Sigmoid colon (tissue), 7 donors: ENCODE results near the gene IL3. TPM values are rescaled to one million over a fixed set of nuclear protein-coding genes. Genes with fewer than 3 reads are reported as not detected.

ENCODE experiments used
- DNase-seq: peaks from one replicate; pipeline ENCODE4 v3.0.0-alpha.2; 2019
- H3K27ac ChIP-seq, 4 donors: fragments of 200-600 bp; sonication (generic); one replicate each; pipeline ENCODE4 v1.5.1; 2016 to 2019; ENCODE audit warnings: mild to moderate bottlenecking in 1 of 4
- H3K27me3 ChIP-seq, 3 donors: fragments of 200-600 bp; sonication (generic); one replicate each; pipeline ENCODE4 v1.5.1; 2019; ENCODE audit warnings: mild to moderate bottlenecking in 1 of 3
- H3K36me3 ChIP-seq, 4 donors: fragments of 200-600 bp; sonication (generic); one replicate each; pipeline ENCODE4 v1.5.1; 2016 to 2019
- H3K4me1 ChIP-seq, 4 donors: fragments of 200-600 bp; sonication (generic); one replicate each; pipeline ENCODE4 v1.5.1; 2017 to 2019
- H3K4me3 ChIP-seq, 4 donors: fragments of 200-600 bp; sonication (generic); one replicate each; pipeline ENCODE4 v1.5.1; 2017 to 2019; ENCODE audit warnings: mild to moderate bottlenecking in 2 of 4, moderate library complexity in 1 of 4
- H3K9me3 ChIP-seq, 4 donors: fragments of 200-600 bp in 3 of 4; sonication (generic) in 3 of 4; one replicate each; pipeline versions ENCODE4 v1.5.1 to v1.6.1; 2013 to 2019
- CTCF ChIP-seq, 4 experiments: fragments of 450-650 bp in 3 of 4; fragments of 200-600 bp in 1 of 4; IDR thresholded peaks; one replicate each; pipeline ENCODE4 v1.5.1; 2016 to 2019; ENCODE audit warnings: antibody characterized with exemption in 4 of 4, mild to moderate bottlenecking in 3 of 4, moderate library complexity in 2 of 4
- EP300 ChIP-seq, 4 donors: sonication (generic); formaldehyde crosslinking; IDR thresholded peaks; one replicate each; pipeline ENCODE4 v1.6.1; 2017; ENCODE audit warnings: antibody characterized with exemption in 4 of 4
- POLR2A ChIP-seq, 2 donors: fragments of 450-650 bp; IDR thresholded peaks; one replicate each; pipeline ENCODE4 v1.6.1; 2016; ENCODE audit warnings: antibody characterized with exemption in 2 of 2, mild to moderate bottlenecking in 2 of 2, moderate library complexity in 2 of 2
- POLR2AphosphoS5 ChIP-seq, 4 donors: sonication (generic); formaldehyde crosslinking; IDR thresholded peaks; one replicate each; pipeline ENCODE4 v1.6.1; 2017; ENCODE audit warnings: antibody characterized with exemption in 4 of 4
- WGBS, 2 donors: extraction: QIAGEN DNeasy Blood & Tissue Kit; methylation state at CpG; one replicate each; pipeline ENCODE4 v1.1.7; 2013; 5-methylcytosine and 5-hydroxymethylcytosine counted together
- intact Hi-C: fragments of 100-400 bp; cut with DNase I; formaldehyde crosslinking; loops from one replicate; pipeline ENCODE4 v1.15.1; 2023
- polyA plus RNA-seq, 3 donors: library from polyadenylated mRNA; stranded (reverse); fragments of 200-250 nt; gene quantifications; one replicate each; pipeline ENCODE4 v1.2.3, GENCODE V29; 2013
- total RNA-seq, 4 donors: library from RNA; depleted of rRNA; stranded (reverse); fragments of >200 nt; gene quantifications; one replicate each; pipeline ENCODE4 v1.1.0, GENCODE V29; 2016
- donor health status: healthy with polysubstance abuse.
- donor health status: Bipolar disorder and iron deficiency.
- donor health status: healthy.

IL3 gene
- total and polyA plus RNA-seq, 7 donors: not detected

GRCh38 chr5:132094393-132095076 lies 34.1 kb downstream of the IL3 start:
- Histone ChIP-seq H3K9me3 (no peaks in the 10 kb centered on the region), H3K36me3 (no peaks in the 10 kb centered on the region), H3K27me3 (no peaks in the 10 kb centered on the region), H3K27ac (no peak overlapping the region), H3K4me3 (no peak overlapping the region), H3K4me1 (no peaks in the 10 kb centered on the region)
- TF ChIP-seq POLR2AphosphoS5 (IDR thresholded peaks at IDR 0.05) (no peak), CTCF (IDR thresholded peaks at IDR 0.05) (no peak), EP300 (IDR thresholded peaks at IDR 0.05) (no peak), POLR2A (IDR thresholded peaks at IDR 0.05) (no peak)
- intact Hi-C loops: no loop called here
- 70 to 79% methylated on average over 12 of the region's 12 CpGs for WGBS, 2 donors
- DNase-seq: no peak

GRCh38 chr5:132095077-132095410 lies 34.6 kb downstream of the IL3 start:
- H3K9me3 ChIP-seq: no peaks in the 10 kb centered on the region
- intact Hi-C loops: no loop called here
- no peaks in the 10 kb centered on the region for H3K36me3 ChIP-seq
- WGBS, 2 donors: 82 to 88% methylated on average over 2 of the region's 2 CpGs
- no peak for TF ChIP-seq POLR2AphosphoS5 (IDR thresholded peaks at IDR 0.05)
- TF ChIP-seq POLR2A (IDR thresholded peaks at IDR 0.05): no peak
- TF ChIP-seq CTCF (IDR thresholded peaks at IDR 0.05): no peak
- no peak for TF ChIP-seq EP300 (IDR thresholded peaks at IDR 0.05)
- H3K27me3 ChIP-seq: no peaks in the 10 kb centered on the region
- no peak overlapping the region for H3K4me3 ChIP-seq
- H3K4me1 ChIP-seq: no peaks in the 10 kb centered on the region
- no peak overlapping the region for H3K27ac ChIP-seq
- no peak for DNase-seq

- WGBS, 2 donors: 66 to 70% methylated on average over 6 of the region's 6 CpGs
- Histone ChIP-seq H3K36me3 (no peaks in the 10 kb centered on the region), H3K4me3 (no peak overlapping the region), H3K4me1 (no peaks in the 10 kb centered on the region), H3K9me3 (no peaks in the 10 kb centered on the region), H3K27me3 (no peaks in the 10 kb centered on the region), H3K27ac (no peak overlapping the region)
- intact Hi-C loops: no loop called here
- DNase-seq: no peak
- TF ChIP-seq EP300 (IDR thresholded peaks at IDR 0.05) (no peak), CTCF (IDR thresholded peaks at IDR 0.05) (no peak), POLR2A (IDR thresholded peaks at IDR 0.05) (no peak), POLR2AphosphoS5 (IDR thresholded peaks at IDR 0.05) (no peak)
Measured at GRCh38 chr5:132095424-132095972, 35.0 kb downstream of the IL3 start.

- H3K9me3 ChIP-seq: no peaks in the 10 kb centered on the region
- 94 to 98% methylated on average over 3 of the region's 3 CpGs for WGBS, 2 donors
- no peak overlapping the region for H3K4me3 ChIP-seq
- no peaks in the 10 kb centered on the region for H3K27me3 ChIP-seq
- H3K36me3 ChIP-seq: no peaks in the 10 kb centered on the region
- TF ChIP-seq EP300 (IDR thresholded peaks at IDR 0.05) (no peak), CTCF (IDR thresholded peaks at IDR 0.05) (no peak), POLR2AphosphoS5 (IDR thresholded peaks at IDR 0.05) (no peak), POLR2A (IDR thresholded peaks at IDR 0.05) (no peak)
- no peaks in the 10 kb centered on the region for H3K4me1 ChIP-seq
- H3K27ac ChIP-seq: no peak overlapping the region
- no peak for DNase-seq
- intact Hi-C loops: no loop called here
Measured at GRCh38 chr5:132096904-132097303, 36.4 kb downstream of the IL3 start.
